ENCODE measurements around the gene PSMB2.
"Not testable (repeated sequence)": the region's sequence is repeated elsewhere in the genome, so short reads cannot be mapped to it uniquely, and the experiment has no call there.

GRCh38 chr1:35576766-35577070, 64.6 kb downstream of the PSMB2 start:
- not testable (repeated sequence) for TF ChIP-seq CTCF, POLR2A (IDR thresholded peaks at IDR 0.05)
